Suprapubic skin (tissue), 3 donors: ENCODE measurements around the gene PEX3.

Source experiments
- CTCF ChIP-seq, 2 donors: fragments of 200-600 bp in 1 of 2; fragments of 450-650 bp in 1 of 2; sonication (generic) in 1 of 2; IDR thresholded peaks; one replicate each; pipeline ENCODE4 v1.5.1; 2016 to 2019; ENCODE audit warnings: antibody characterized with exemption in 2 of 2, mild to moderate bottlenecking in 1 of 2, moderate library complexity in 1 of 2
- POLR2A ChIP-seq, 2 donors: fragments of 450-650 bp; IDR thresholded peaks; one replicate each; pipeline ENCODE4 v1.6.1; 2017; ENCODE audit warnings: antibody characterized with exemption in 2 of 2, mild to moderate bottlenecking in 2 of 2, moderate library complexity in 2 of 2

- TF ChIP-seq CTCF (IDR thresholded peaks at IDR 0.05) (no peak), POLR2A (IDR thresholded peaks at IDR 0.05) (no peak)
Observed at GRCh38 chr6:143441010-143441409, 9.6 kb upstream of the PEX3 start.
